Activated naive CD4-positive, alpha-beta T cell treated with anti-CD3 and anti-CD28 coated beads for 36 hours (primary cell): Measurements from ENCODE around the gene USH1C. TPM values are rescaled to one million over a fixed set of nuclear protein-coding genes. Genes with fewer than 3 reads are reported as not detected.

Experiments
- CTCF ChIA-PET: fragments of 350-600 bp; sonication (Branson Sonifier 250); formaldehyde crosslinking; loops from one replicate; lab custom pipeline; 2021; ENCODE audit warnings: antibody characterized with exemption; lab: Charles Lee
- DNase-seq: peaks from one replicate; pipeline ENCODE4 v3.0.0-alpha.2; 2020
- H3K27ac Mint-ChIP-seq: one replicate; pipeline ENCODE4 v1.8.0; 2021; ENCODE audit warnings: mild to moderate bottlenecking, mixed read lengths
- H3K27me3 Mint-ChIP-seq: one replicate; pipeline ENCODE4 v1.8.0; 2021; ENCODE audit warnings: low read depth, mixed read lengths
- H3K36me3 Mint-ChIP-seq: one replicate; pipeline ENCODE4 v1.8.0; 2021; ENCODE audit warnings: low read depth, mixed read lengths
- H3K4me1 Mint-ChIP-seq: one replicate; pipeline ENCODE4 v1.8.0; 2021; ENCODE audit warnings: low read depth, mixed read lengths
- H3K4me3 Mint-ChIP-seq: one replicate; pipeline ENCODE4 v1.8.0; 2021; ENCODE audit warnings: mild to moderate bottlenecking, moderate library complexity, mixed read lengths
- H3K9me3 Mint-ChIP-seq: one replicate; pipeline ENCODE4 v1.8.0; 2021; ENCODE audit warnings: mixed read lengths
- intact Hi-C: fragments of 100-400 bp; cut with micrococcal nuclease; formaldehyde crosslinking; loops from one replicate; pipeline ENCODE4 v1.15.1; 2023
- total RNA-seq, 2 experiments: library from RNA; stranded (reverse); gene quantifications; one replicate each; pipeline ENCODE4 v1.2.3, GENCODE V29; 2021

The USH1C gene
- total RNA-seq, 2 experiments from 2014 or later, result not detected

DNA sequence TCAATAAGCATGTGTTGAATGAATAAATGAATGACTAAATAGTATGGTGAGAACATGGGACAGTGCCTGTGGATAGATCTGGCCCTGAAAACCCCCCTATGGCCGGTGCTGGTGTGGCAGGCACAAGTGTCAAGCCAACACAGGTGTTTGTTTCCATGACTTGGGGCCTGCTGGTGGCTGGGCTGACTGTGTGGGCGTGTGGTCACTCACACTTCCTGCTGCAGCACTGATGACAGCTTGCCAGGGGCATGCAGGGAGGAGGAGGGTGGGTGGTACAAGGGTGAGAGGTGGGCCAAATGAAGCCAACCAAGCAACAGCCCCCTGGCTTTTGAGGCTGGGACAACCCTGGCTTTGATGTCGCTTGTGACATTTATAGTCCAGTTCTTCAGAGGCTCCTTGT is 37.3 kb downstream of the USH1C start:
- CTCF ChIA-PET, result interaction anchor here (1.3 to 8.2 kb wide), 5 partner anchors 14 to 278 kb away, joined by 3 to 92 read pairs (median 5); partner anchors contain the start of gene KCNJ11
- Mint-ChIP-seq H3K4me3 (no peak overlapping the region), H3K9me3 (no peaks in the 10 kb centered on the region), H3K4me1 (no peaks in the 10 kb centered on the region), H3K27me3 (peaks cover 4% of the 10 kb centered on the region), H3K27ac (no peak overlapping the region), H3K36me3 (no peaks in the 10 kb centered on the region)
- DNase-seq, result no peak
- intact Hi-C loops, result no loop called here

DNA sequence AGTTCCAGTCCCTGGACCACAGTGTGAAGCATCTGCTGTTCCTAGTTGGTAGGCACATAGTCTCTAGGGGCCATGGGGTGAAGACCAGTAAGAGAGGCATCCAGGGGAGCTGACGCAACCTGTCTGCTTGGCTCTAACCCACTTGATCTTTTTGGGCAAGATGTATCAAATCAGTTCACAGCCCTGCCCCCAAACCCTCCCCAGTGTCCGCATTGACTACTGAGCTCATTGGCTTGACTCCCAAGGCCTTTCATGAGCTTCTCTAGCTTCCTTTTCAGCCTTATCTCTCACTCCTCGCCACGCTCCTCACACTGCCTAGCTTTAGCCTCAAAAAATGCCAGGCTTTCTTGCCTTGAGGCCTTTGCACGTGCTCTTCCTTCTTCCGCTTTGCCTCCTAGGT is 37.9 kb downstream of the USH1C start:
- no peaks in the 10 kb centered on the region for H3K9me3 Mint-ChIP-seq
- H3K4me1 Mint-ChIP-seq, result no peaks in the 10 kb centered on the region
- CTCF ChIA-PET, result interaction anchor here (0.8 to 8.2 kb wide), 5 partner anchors 117 to 277 kb away, joined by 3 to 92 read pairs (median 8); partner anchors contain the start of gene KCNJ11
- no peak overlapping the region for H3K4me3 Mint-ChIP-seq
- H3K27ac Mint-ChIP-seq, result no peak overlapping the region
- no peaks in the 10 kb centered on the region for H3K36me3 Mint-ChIP-seq
- no peak for DNase-seq
- H3K27me3 Mint-ChIP-seq, result peaks cover 4% of the 10 kb centered on the region
- intact Hi-C loops, result no loop called here

DNA sequence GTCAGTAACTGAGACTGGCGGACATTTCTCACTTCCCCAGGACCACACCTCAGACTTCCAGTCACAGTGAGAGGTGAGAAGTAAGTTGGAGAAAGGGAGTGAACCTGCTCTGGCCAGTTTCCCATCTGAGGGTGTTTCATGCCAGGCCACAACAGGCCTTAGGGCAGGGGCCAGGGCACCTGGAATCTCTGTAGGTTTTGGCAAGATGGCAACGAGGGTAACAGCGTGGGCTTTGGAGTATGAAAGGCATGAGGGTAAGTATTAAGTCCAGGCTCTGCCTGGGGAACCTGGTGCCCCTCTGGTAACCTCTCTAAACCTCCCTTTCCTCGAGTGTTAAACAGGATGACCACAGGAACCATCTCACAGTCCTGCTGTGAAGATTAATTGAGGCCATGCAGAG is 39.1 kb downstream of the USH1C start:
- peaks cover 4% of the 10 kb centered on the region for H3K27me3 Mint-ChIP-seq
- no peak overlapping the region for H3K27ac Mint-ChIP-seq
- no peak overlapping the region for H3K4me3 Mint-ChIP-seq
- H3K36me3 Mint-ChIP-seq, result no peaks in the 10 kb centered on the region
- no peaks in the 10 kb centered on the region for H3K9me3 Mint-ChIP-seq
- no peaks in the 10 kb centered on the region for H3K4me1 Mint-ChIP-seq
- intact Hi-C loops, result no loop called here
- CTCF ChIA-PET, result interaction anchor here (0.6 to 8.2 kb wide), 9 partner anchors 14 to 275 kb away, joined by 3 to 92 read pairs (median 4); partner anchors contain the start of gene KCNJ11
- DNase-seq, result no peak

- Mint-ChIP-seq H3K4me3 (no peak overlapping the region), H3K9me3 (no peaks in the 10 kb centered on the region), H3K27me3 (peaks cover 4% of the 10 kb centered on the region), H3K36me3 (no peaks in the 10 kb centered on the region), H3K27ac (no peak overlapping the region), H3K4me1 (no peaks in the 10 kb centered on the region)
- intact Hi-C loops, result loop anchor here (1.0 to 5.0 kb wide), 6 partner anchors 120 to 716 kb away; no protein-coding TSS in a partner anchor
- CTCF ChIA-PET, result interaction anchor here (0.6 to 8.2 kb wide), 12 partner anchors 11 to 275 kb away, joined by 3 to 92 read pairs (median 4); partner anchors contain the start of gene KCNJ11
- peak; percentile 85 for DNase-seq
These were observed 39.7 kb downstream of the USH1C start for GRCh38 chr11:17504330-17505107.

GRCh38 chr11:17502630-17503029 is 41.6 kb downstream of the USH1C start:
- H3K4me1 Mint-ChIP-seq, result no peaks in the 10 kb centered on the region
- H3K4me3 Mint-ChIP-seq, result no peak overlapping the region
- DNase-seq, result no peak
- no peaks in the 10 kb centered on the region for H3K36me3 Mint-ChIP-seq
- intact Hi-C loops, result loop anchor here (5.0 kb wide), 1 partner anchor 555 kb away; no protein-coding TSS in a partner anchor
- H3K27ac Mint-ChIP-seq, result no peak overlapping the region
- CTCF ChIA-PET, result interaction anchor here (0.7 to 8.2 kb wide), 4 partner anchors 9 to 717 kb away, joined by 3 to 92 read pairs (median 4); no protein-coding TSS in a partner anchor
- peaks cover 4% of the 10 kb centered on the region for H3K27me3 Mint-ChIP-seq
- no peaks in the 10 kb centered on the region for H3K9me3 Mint-ChIP-seq

DNA sequence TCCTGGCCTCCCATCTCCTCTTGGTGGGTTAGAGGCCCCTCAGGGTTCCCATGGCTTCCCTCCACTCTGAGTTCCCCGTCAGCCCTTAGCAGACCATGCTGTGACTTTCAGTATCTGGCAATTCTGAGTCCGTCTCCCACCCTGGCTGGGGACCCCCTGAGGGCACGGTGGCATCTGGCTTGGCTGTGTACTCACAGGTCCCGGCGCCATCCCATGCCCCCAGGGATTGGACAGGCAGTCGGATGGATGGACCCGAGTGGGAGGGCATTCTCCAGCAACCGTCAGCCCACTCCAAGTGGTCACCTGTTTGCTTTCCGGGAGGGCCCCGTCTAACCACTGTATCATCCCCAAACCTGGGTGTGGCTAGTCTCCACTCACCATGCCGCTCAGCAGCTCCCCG is 43.5 kb downstream of the USH1C start:
- CTCF ChIA-PET, result interaction anchor here (1.9 to 2.2 kb wide), 2 partner anchors 27 to 117 kb away, joined by 6 to 12 read pairs; no protein-coding TSS in a partner anchor
- no peak for DNase-seq
- no peaks in the 10 kb centered on the region for H3K4me1 Mint-ChIP-seq
- H3K9me3 Mint-ChIP-seq, result no peaks in the 10 kb centered on the region
- no peaks in the 10 kb centered on the region for H3K36me3 Mint-ChIP-seq
- no peaks in the 10 kb centered on the region for H3K27me3 Mint-ChIP-seq
- no peak overlapping the region for H3K4me3 Mint-ChIP-seq
- intact Hi-C loops, result loop anchor here (5.0 kb wide), 1 partner anchor 553 kb away; no protein-coding TSS in a partner anchor
- no peak overlapping the region for H3K27ac Mint-ChIP-seq

DNA sequence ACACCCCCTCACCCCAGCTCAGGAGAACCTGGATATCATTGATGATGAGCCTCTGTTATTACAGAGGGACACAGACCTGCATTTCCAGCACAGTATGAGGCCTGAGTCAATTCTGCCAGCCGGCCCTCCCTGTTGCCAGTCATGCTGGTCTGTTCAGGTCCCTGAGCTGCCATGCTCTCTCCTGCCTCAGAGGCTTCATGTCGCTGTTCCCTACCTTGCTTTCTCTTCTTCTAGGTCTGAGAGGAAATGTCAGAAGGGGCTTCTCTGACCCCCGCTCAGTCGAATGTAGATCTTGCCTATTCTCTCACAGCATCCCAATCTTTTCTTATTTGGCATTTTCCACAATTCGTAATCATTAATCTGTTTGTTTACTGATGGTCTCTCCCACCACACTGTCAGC is 45.7 kb downstream of the USH1C start:
- intact Hi-C loops, result no loop called here
- CTCF ChIA-PET, result interaction anchor here (0.8 to 2.2 kb wide), 4 partner anchors 9 to 289 kb away, joined by 3 to 12 read pairs (median 3); no protein-coding TSS in a partner anchor
- Mint-ChIP-seq H3K4me3 (no peak overlapping the region), H3K27me3 (no peaks in the 10 kb centered on the region), H3K36me3 (no peaks in the 10 kb centered on the region), H3K9me3 (no peaks in the 10 kb centered on the region), H3K4me1 (no peaks in the 10 kb centered on the region), H3K27ac (no peak overlapping the region)
- DNase-seq, result no peak

GRCh38 chr11:17498058-17498457 is 46.2 kb downstream of the USH1C start:
- Mint-ChIP-seq H3K27me3 (no peaks in the 10 kb centered on the region), H3K4me1 (no peaks in the 10 kb centered on the region), H3K27ac (no peak overlapping the region), H3K9me3 (no peaks in the 10 kb centered on the region), H3K36me3 (no peaks in the 10 kb centered on the region), H3K4me3 (no peak overlapping the region)
- intact Hi-C loops, result no loop called here
- no peak for DNase-seq
- CTCF ChIA-PET, result interaction anchor here (0.9 kb wide), 1 partner anchor 106 kb away, joined by 3 read pairs; no protein-coding TSS in a partner anchor

DNA sequence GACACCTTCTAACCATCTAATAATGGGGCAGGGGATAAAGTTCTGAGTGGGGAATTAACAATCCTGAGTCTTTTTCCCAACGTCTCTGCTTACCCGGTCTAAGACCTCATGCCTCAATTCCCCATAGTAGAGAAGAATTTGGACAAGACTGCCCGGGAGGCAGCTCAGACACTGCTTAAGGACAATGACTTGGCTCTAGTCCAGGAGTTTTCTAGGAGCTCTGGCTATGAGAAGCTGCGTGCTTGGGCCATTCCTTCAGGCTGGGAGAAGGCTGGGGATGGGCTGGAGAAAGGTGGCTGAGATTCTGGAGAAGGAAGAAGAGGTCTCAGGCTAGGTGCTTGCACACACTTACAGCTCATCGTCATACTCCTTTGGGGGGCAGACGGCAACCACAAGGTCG is 47.8 kb downstream of the USH1C start:
- Mint-ChIP-seq H3K9me3 (no peaks in the 10 kb centered on the region), H3K27ac (no peak overlapping the region), H3K36me3 (no peaks in the 10 kb centered on the region), H3K4me1 (no peaks in the 10 kb centered on the region), H3K27me3 (no peaks in the 10 kb centered on the region), H3K4me3 (no peak overlapping the region)
- CTCF ChIA-PET, result interaction anchor here (1.0 kb wide), 1 partner anchor 136 kb away, joined by 6 read pairs; no protein-coding TSS in a partner anchor
- intact Hi-C loops, result no loop called here
- DNase-seq, result no peak

- intact Hi-C loops, result no loop called here
- Mint-ChIP-seq H3K4me3 (no peak overlapping the region), H3K36me3 (no peaks in the 10 kb centered on the region), H3K9me3 (no peaks in the 10 kb centered on the region), H3K4me1 (no peaks in the 10 kb centered on the region), H3K27me3 (no peaks in the 10 kb centered on the region), H3K27ac (no peak overlapping the region)
- DNase-seq, result no peak
- CTCF ChIA-PET, result interaction anchor here (0.6 to 1.0 kb wide), 3 partner anchors 10 to 110 kb away, joined by 3 to 4 read pairs (median 3); no protein-coding TSS in a partner anchor
These were observed 50.2 kb downstream of the USH1C start for GRCh38 chr11:17494019-17494418.

DNA sequence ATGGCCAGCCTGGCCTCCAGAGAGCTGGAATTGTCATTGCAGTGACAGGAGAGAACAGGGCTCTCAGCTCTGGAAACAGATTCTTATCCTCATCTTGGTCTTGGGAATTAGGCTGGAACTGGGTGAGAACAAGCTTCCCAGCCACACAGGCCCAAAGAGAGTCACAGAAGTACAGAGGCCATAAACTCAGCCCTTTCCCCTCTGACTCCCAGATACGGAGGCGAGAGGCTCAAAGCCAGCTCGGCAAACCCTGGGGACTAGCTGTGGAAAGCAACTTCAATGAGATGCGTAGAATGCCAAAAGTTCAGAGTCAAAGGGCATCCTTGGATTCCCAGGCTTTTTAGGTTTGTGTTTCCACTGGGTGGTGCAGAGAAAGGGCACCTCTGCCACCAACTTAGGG is 53.3 kb downstream of the USH1C start:
- H3K4me3 Mint-ChIP-seq, result no peak overlapping the region
- intact Hi-C loops, result no loop called here
- no peak overlapping the region for H3K27ac Mint-ChIP-seq
- H3K9me3 Mint-ChIP-seq, result no peaks in the 10 kb centered on the region
- CTCF ChIA-PET, result interaction anchor here (1.6 kb wide), 1 partner anchor 14 kb away, joined by 3 read pairs; no protein-coding TSS in a partner anchor
- no peaks in the 10 kb centered on the region for H3K4me1 Mint-ChIP-seq
- no peaks in the 10 kb centered on the region for H3K27me3 Mint-ChIP-seq
- DNase-seq, result no peak
- H3K36me3 Mint-ChIP-seq, result no peaks in the 10 kb centered on the region

DNA sequence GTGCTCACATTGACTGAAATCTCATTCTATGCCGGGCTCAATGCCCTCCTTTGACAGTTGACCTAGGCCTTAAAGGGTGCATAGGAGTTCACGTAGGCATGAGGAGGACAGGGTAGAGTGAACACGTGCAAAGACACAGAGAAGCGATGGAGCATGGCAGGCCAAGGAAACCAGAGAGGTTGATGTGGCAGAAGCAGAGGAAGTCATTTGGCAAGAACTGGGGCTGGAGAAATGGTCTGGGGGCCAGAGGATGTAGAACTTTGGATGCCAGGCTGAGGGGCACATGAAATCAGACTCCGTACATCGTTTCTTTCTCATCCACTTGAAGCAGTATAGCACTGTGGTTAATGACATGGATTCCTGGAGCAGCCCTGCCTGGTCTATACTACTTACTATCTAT is 54.0 kb downstream of the USH1C start:
- no peak overlapping the region for H3K27ac Mint-ChIP-seq
- intact Hi-C loops, result no loop called here
- CTCF ChIA-PET, result no interaction called here
- H3K4me3 Mint-ChIP-seq, result no peak overlapping the region
- H3K27me3 Mint-ChIP-seq, result no peaks in the 10 kb centered on the region
- no peaks in the 10 kb centered on the region for H3K4me1 Mint-ChIP-seq
- no peaks in the 10 kb centered on the region for H3K9me3 Mint-ChIP-seq
- H3K36me3 Mint-ChIP-seq, result no peaks in the 10 kb centered on the region
- no peak for DNase-seq
